HUES64 (cell line): ENCODE results near the gene GJA3.

ENCODE experiments used
- H3K27ac ChIP-seq: 2 replicates; pipeline ENCODE4 v1.7.0; 2013; ENCODE audit warnings: low read depth, low read length, inconsistent platforms
- H3K27me3 ChIP-seq: 2 replicates; pipeline ENCODE4 v1.6.1; 2013; ENCODE audit warnings: mild to moderate bottlenecking, low read length; ENCODE audit not compliant: insufficient read depth
- H3K36me3 ChIP-seq: 2 replicates; pipeline ENCODE4 v1.6.1; 2013; ENCODE audit warnings: mild to moderate bottlenecking, low read length; ENCODE audit not compliant: insufficient read depth
- H3K4me1 ChIP-seq: 2 replicates; pipeline ENCODE4 v1.6.1; 2013; ENCODE audit warnings: mild to moderate bottlenecking, low read length, moderate library complexity; ENCODE audit not compliant: insufficient read depth
- H3K4me3 ChIP-seq: 2 replicates; pipeline ENCODE4 v1.5.1; 2013; ENCODE audit warnings: mild to moderate bottlenecking, low read length, moderate library complexity
- H3K9ac ChIP-seq: 2 replicates; pipeline ENCODE4 v1.6.1; 2013; ENCODE audit warnings: mild to moderate bottlenecking, low read depth, low read length
- H3K9me3 ChIP-seq: 2 replicates; pipeline ENCODE4 v1.6.1; 2013; ENCODE audit warnings: low read depth, low read length; ENCODE audit not compliant: insufficient read depth
- WGBS: fragments of 150-250, 120-280 bp; methylation state at CpG from one replicate; pipeline ENCODE4 v1.1.7; 2013; ENCODE audit warnings: missing lambda C conversion rate; 5-methylcytosine and 5-hydroxymethylcytosine counted together

Gene GJA3

DNA sequence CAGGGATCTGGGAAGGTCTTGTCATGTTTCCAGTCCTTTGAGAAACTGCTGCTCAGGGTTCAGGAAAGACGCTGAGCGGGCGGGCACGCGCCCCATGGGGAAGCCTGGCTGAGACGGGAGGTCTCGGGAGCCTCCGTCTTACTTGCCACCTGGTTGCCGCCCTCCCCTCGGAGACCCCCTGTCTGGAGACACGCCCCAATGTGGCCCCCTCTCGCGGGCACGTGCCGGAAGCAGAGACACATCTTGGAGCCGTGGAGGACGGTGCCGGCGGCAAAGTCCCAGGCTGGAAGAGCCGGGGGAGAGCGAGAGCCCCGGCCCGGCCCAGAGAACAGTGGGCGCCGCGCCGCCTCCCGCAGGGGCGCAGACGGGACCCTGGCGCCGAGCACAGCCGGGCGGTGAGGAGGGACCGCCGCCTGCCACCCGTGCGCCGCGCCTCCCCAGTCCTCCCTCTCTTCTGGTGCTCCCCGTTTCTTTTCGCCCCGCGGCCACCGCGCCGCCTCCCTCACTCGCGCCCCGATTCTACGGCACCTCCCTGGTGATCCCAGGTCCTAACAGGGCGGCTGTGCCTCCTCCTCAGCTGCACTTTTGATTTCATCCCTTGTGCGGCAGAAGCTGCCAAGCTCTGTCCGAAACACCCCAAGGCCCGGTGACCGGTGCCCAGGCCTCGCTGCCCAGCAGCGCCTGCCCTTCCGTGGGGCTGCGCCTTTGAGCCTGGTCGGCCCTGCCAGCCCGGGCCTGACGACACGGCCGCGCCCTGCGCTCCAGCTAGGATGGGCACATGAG is 16.4 kb upstream of the GJA3 start:
- H3K27ac ChIP-seq, result no peak overlapping the region
- H3K27me3 ChIP-seq, result no peaks in the 10 kb centered on the region
- H3K4me1 ChIP-seq, result peaks cover 8% of the 10 kb centered on the region
- no peak overlapping the region for H3K9ac ChIP-seq
- no peak overlapping the region for H3K4me3 ChIP-seq
- H3K36me3 ChIP-seq, result no peaks in the 10 kb centered on the region
- no peaks in the 10 kb centered on the region for H3K9me3 ChIP-seq
- WGBS, result 95% methylated on average over 67 of the region's 67 CpGs

GRCh38 chr13:20175907-20176652 is 15.2 kb upstream of the GJA3 start:
- Histone ChIP-seq H3K27ac (no peak overlapping the region), H3K36me3 (no peaks in the 10 kb centered on the region), H3K9me3 (no peaks in the 10 kb centered on the region), H3K27me3 (no peaks in the 10 kb centered on the region), H3K9ac (no peak overlapping the region), H3K4me3 (no peak overlapping the region), H3K4me1 (peaks cover 8% of the 10 kb centered on the region)
- 77% methylated on average over 14 of the region's 14 CpGs for WGBS

- no peak overlapping the region for H3K9ac ChIP-seq
- H3K4me1 ChIP-seq, result peaks cover 8% of the 10 kb centered on the region
- no peaks in the 10 kb centered on the region for H3K36me3 ChIP-seq
- H3K4me3 ChIP-seq, result no peak overlapping the region
- H3K27me3 ChIP-seq, result no peaks in the 10 kb centered on the region
- 90% methylated on average over 3 of the region's 3 CpGs for WGBS
- no peak overlapping the region for H3K27ac ChIP-seq
- no peaks in the 10 kb centered on the region for H3K9me3 ChIP-seq
Measured at GRCh38 chr13:20175406-20175794, 14.5 kb upstream of the GJA3 start.

DNA sequence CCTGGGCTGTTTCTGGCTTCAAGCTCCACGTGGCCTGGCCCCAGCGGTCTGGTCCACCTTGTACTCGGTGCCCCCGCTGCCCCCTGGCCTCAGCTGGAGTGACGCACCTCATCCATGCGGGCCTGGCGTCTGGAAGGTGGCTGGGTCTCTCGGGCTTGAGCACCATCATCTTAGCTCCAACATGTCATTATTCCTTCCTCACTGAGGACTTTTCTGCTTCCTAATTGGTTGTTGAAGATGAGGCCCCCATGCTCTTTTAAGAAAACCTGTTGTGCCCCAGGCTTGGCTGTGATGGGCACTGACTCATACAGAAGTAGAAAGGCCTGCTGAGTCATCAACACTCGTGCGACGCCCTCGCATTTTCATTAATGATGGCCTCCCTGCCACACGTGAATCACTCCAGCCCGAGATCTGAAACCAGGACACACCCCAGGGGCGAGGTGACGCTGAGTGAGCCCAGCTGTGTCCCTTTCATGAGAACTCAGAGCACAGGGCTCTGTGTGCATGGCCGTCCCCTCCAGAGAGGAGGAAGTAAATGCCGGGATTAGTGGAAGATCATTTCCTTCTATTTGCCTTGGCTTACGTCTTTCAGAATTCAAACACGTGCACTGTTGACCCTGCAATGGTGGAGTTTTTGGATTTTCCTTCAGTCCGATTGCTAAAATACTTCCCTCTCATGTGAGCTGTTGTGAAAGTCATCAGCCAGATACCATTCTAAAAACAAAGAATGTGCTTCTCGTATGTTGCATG is 14.0 kb upstream of the GJA3 start:
- no peak overlapping the region for H3K27ac ChIP-seq
- no peaks in the 10 kb centered on the region for H3K36me3 ChIP-seq
- no peaks in the 10 kb centered on the region for H3K27me3 ChIP-seq
- WGBS, result 60% methylated on average over 22 of the region's 22 CpGs
- no peak overlapping the region for H3K9ac ChIP-seq
- H3K4me3 ChIP-seq, result no peak overlapping the region
- H3K9me3 ChIP-seq, result no peaks in the 10 kb centered on the region
- peaks cover 8% of the 10 kb centered on the region for H3K4me1 ChIP-seq

DNA sequence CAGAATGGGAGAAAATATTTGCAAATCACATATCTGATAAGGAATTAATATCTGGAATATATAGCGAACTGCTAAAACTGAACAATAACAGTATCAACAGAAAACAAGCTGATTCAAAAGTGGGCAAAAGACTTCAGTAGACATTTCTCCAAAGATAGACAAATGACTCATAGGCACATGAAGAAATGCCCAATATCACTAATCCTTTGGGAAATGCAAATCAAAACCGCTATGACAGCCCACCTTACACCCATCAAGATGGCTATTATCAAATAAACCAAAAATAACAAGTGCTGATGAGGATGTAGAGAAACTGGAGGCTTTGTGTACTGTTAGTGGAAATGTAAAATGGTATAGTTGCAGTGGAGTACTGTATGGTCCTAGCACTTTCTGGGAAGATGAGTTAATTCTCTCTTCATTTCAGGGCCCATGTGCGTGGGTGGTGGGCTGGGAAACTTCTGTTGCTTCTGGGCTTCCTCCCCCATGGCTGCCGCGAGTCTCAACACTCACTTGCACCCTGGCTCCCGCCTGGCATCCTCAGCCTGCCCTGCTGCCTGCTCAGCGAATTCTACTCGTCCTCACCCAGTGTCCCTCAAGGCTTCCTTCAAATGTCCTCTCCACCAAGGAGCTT is 12.4 kb upstream of the GJA3 start:
- WGBS, result 92% methylated on average over 8 of the region's 8 CpGs
- Histone ChIP-seq H3K4me1 (peaks cover 8% of the 10 kb centered on the region), H3K9me3 (no peaks in the 10 kb centered on the region), H3K36me3 (no peaks in the 10 kb centered on the region), H3K27ac (no peak overlapping the region), H3K4me3 (no peak overlapping the region), H3K9ac (no peak overlapping the region), H3K27me3 (no peaks in the 10 kb centered on the region)

- WGBS, result 100% methylated on average over 1 of the region's 1 CpG
- H3K4me3 ChIP-seq, result no peak overlapping the region
- H3K9ac ChIP-seq, result no peak overlapping the region
- H3K4me1 ChIP-seq, result peaks cover 8% of the 10 kb centered on the region
- H3K27me3 ChIP-seq, result peaks cover 2% of the 10 kb centered on the region; the same call in 1 of the 2 replicates
- no peaks in the 10 kb centered on the region for H3K9me3 ChIP-seq
- H3K27ac ChIP-seq, result no peak overlapping the region
- no peaks in the 10 kb centered on the region for H3K36me3 ChIP-seq
Measured at GRCh38 chr13:20171364-20171763, 10.5 kb upstream of the GJA3 start.

GRCh38 chr13:20170921-20171320 is 10.1 kb upstream of the GJA3 start:
- Histone ChIP-seq H3K9ac (no peak overlapping the region), H3K36me3 (no peaks in the 10 kb centered on the region), H3K4me1 (peaks cover 8% of the 10 kb centered on the region), H3K4me3 (no peak overlapping the region), H3K27me3 (peaks cover 4% of the 10 kb centered on the region; the same call in 1 of the 2 replicates), H3K27ac (no peak overlapping the region), H3K9me3 (no peaks in the 10 kb centered on the region)
- 90% methylated on average over 5 of the region's 5 CpGs for WGBS

GRCh38 chr13:20168396-20168795 is 7.5 kb upstream of the GJA3 start:
- Histone ChIP-seq H3K36me3 (no peaks in the 10 kb centered on the region), H3K9ac (no peak overlapping the region), H3K4me1 (no peaks in the 10 kb centered on the region), H3K9me3 (no peaks in the 10 kb centered on the region), H3K27me3 (peaks cover 7% of the 10 kb centered on the region; the same call in 1 of the 2 replicates), H3K27ac (no peak overlapping the region), H3K4me3 (no peak overlapping the region)
- 96% methylated on average over 7 of the region's 7 CpGs for WGBS

DNA sequence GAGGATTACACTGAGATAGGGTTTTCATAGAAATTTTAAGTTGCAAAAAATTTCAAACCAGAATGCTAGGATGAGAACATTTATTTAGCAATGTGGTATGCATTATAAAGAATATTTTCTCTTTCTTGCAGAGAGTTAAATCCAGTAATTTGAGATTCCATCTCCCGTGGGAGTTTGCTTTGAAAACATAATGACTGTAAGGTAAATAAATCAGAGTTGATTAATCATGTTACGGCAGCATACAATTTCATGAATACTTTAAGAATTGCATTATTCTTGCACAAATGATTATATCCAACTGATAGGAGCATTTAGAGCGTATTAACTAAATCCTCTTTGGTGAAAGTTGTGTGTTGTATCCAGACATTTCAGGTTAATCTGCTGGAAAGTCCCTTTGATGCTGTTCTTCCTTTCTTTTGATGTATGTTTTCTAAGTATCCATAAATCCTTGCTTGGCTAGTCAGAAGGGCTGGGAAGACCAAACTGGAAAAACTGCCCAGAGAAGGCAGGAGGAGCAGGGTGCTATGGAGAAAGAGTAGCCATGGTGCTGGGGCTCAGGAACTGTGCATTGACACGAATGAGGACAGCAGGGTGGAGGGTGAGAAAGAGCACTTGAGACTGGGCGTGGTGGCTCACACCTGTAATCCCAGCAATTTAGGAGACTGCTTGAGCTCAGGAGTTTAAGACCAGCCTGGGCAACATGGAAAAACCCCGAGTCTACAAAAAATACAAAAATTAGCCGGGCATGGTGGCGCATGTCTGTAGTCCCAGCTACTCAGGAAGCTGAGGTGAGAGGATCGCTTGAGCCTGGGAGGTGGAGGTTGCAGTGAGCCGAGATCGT is 4.8 kb upstream of the GJA3 start:
- H3K27ac ChIP-seq, result no peak overlapping the region
- WGBS, result 91% methylated on average over 10 of the region's 11 CpGs
- no peaks in the 10 kb centered on the region for H3K36me3 ChIP-seq
- H3K4me1 ChIP-seq, result no peaks in the 10 kb centered on the region
- H3K9ac ChIP-seq, result no peak overlapping the region
- no peaks in the 10 kb centered on the region for H3K9me3 ChIP-seq
- H3K4me3 ChIP-seq, result no peak overlapping the region
- peaks cover 34% of the 10 kb centered on the region for H3K27me3 ChIP-seq

DNA sequence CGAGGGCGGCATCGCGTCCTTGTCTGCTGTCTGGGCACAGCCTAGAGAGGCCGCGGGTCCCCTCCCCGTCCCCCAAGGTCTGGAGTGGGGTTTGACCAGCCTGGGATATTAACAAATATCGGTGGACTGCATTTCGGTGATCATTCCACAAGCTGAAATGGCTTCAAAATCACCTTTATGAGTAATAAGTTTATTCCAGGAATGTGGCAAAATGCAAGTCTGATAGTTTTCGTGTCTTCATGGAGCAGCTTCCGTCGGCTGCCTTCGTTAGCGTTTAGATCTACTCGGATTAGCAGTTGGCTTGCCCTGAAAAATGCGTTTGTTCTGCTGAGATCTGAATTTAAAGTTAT is 1.1 kb upstream of the GJA3 start:
- Histone ChIP-seq H3K9me3 (no peaks in the 10 kb centered on the region), H3K4me3 (peak overlapping the region; percentile 59), H3K36me3 (no peaks in the 10 kb centered on the region), H3K27ac (no peak overlapping the region), H3K4me1 (0 out of 2 replicates have a peak, but pooled peaks cover 4% of the 10 kb centered on the region), H3K27me3 (peaks cover 71% of the 10 kb centered on the region), H3K9ac (no peak overlapping the region)
- 24% methylated on average over 16 of the region's 16 CpGs for WGBS
